GM23338 (cell line): ENCODE measurements around the gene FTCD. TPM values are rescaled to one million over a fixed set of nuclear protein-coding genes. Genes with fewer than 3 reads are reported as not detected.

Experiments used
- ATAC-seq: fragments of 200-7000 bp; cut with Tn5 transposase; 3 replicates; pipeline ENCODE4 v1.9.1; 2020
- DNase-seq: peaks from one replicate; pipeline ENCODE4 v3.0.0-alpha.2; 2015; ENCODE audit warnings: low spot score
- H2AFZ ChIP-seq: fragments of 200-600 bp; sonication (generic); 2 replicates; pipeline ENCODE4 v1.8.0; 2016; ENCODE audit warnings: antibody characterized with exemption, mild to moderate bottlenecking, moderate library complexity
- H3F3A ChIP-seq: fragments of 200-600 bp; sonication (generic); replicated peaks from 2 replicates; pipeline ENCODE4 v1.8.0; 2017; ENCODE audit warnings: antibody characterized with exemption, mixed run types, low read depth
- H3K27ac ChIP-seq: fragments of 200-600 bp; sonication (generic); 2 replicates; pipeline ENCODE4 v1.6.1; 2016; ENCODE audit warnings: low read depth
- H3K27me3 ChIP-seq: fragments of 200-600 bp; sonication (generic); 2 replicates; pipeline ENCODE4 v1.8.0; 2016; ENCODE audit warnings: mild to moderate bottlenecking, mixed run types, moderate library complexity; ENCODE audit not compliant: insufficient read depth
- H3K36me3 ChIP-seq: fragments of 200-600 bp; sonication (generic); 2 replicates; pipeline ENCODE4 v1.8.0; 2016; ENCODE audit warnings: mild to moderate bottlenecking; ENCODE audit not compliant: insufficient read depth
- H3K4me1 ChIP-seq: fragments of 200-600 bp; sonication (generic); 2 replicates; pipeline ENCODE4 v1.8.0; 2016; ENCODE audit warnings: mild to moderate bottlenecking, moderate library complexity; ENCODE audit not compliant: insufficient read depth
- H3K4me2 ChIP-seq: fragments of 200-600 bp; sonication (generic); 2 replicates; pipeline ENCODE4 v1.7.1; 2017; ENCODE audit warnings: mixed run types
- H3K4me3 ChIP-seq: fragments of 200-600 bp; sonication (generic); 2 replicates; pipeline ENCODE4 v1.6.1; 2016; ENCODE audit warnings: mixed run types
- H3K79me2 ChIP-seq: fragments of 200-600 bp; sonication (generic); replicated peaks from 2 replicates; pipeline ENCODE4 v1.8.0; 2017; ENCODE audit warnings: mild to moderate bottlenecking; ENCODE audit not compliant: insufficient read depth
- H3K9me2 ChIP-seq: fragments of 200-600 bp; sonication (generic); 2 replicates; pipeline ENCODE4 v1.8.0; 2017; ENCODE audit not compliant: insufficient read depth
- H4K20me1 ChIP-seq: fragments of 200-600 bp; sonication (generic); replicated peaks from 2 replicates; pipeline ENCODE4 v1.8.0; 2017; ENCODE audit warnings: mild to moderate bottlenecking; ENCODE audit not compliant: insufficient read depth
- H3K27ac Mint-ChIP-seq: 2 replicates; pipeline ENCODE4 v1.8.0; 2020; ENCODE audit warnings: inconsistent platforms, mild to moderate bottlenecking, moderate library complexity, mixed read lengths
- H3K27me3 Mint-ChIP-seq: 3 replicates; pipeline ENCODE4 v1.8.0; 2022; ENCODE audit warnings: low read depth, mild to moderate bottlenecking, moderate library complexity, mixed read lengths, inconsistent platforms; ENCODE audit not compliant: insufficient read depth, poor library complexity
- H3K36me3 Mint-ChIP-seq: 3 replicates; pipeline ENCODE4 v1.8.0; 2021; ENCODE audit warnings: low read depth, mild to moderate bottlenecking, inconsistent platforms, moderate library complexity, mixed read lengths
- H3K4me1 Mint-ChIP-seq: 3 replicates; pipeline ENCODE4 v1.8.0; 2020; ENCODE audit warnings: mild to moderate bottlenecking, inconsistent platforms, mixed read lengths
- H3K4me3 Mint-ChIP-seq: 3 replicates; pipeline ENCODE4 v1.8.0; 2021; ENCODE audit warnings: moderate library complexity, mild to moderate bottlenecking, inconsistent platforms, mixed read lengths
- H3K9me3 Mint-ChIP-seq: 3 replicates; pipeline ENCODE4 v1.8.0; 2020; ENCODE audit warnings: moderate library complexity, mild to moderate bottlenecking, inconsistent platforms, mixed read lengths
- CREB1 ChIP-seq: fragments of 250-450 bp; sonication (Bioruptor Pico); IDR thresholded peaks from 2 replicates; pipeline ENCODE4 v1.5.0; 2020; ENCODE audit warnings: low read depth, mild to moderate bottlenecking, moderate library complexity
- EZH2 ChIP-seq: fragments of 200-600 bp; sonication (generic); IDR thresholded peaks from one replicate; pipeline ENCODE4 v1.8.0; 2017; ENCODE audit warnings: antibody characterized with exemption, mild to moderate bottlenecking, low read depth; ENCODE audit not compliant: unreplicated experiment
- EZH2phosphoT487 ChIP-seq: fragments of 200-600 bp; sonication (generic); IDR thresholded peaks from one replicate; pipeline ENCODE4 v1.8.1; 2018; ENCODE audit warnings: antibody characterized with exemption; ENCODE audit not compliant: unreplicated experiment
- JUNB ChIP-seq: IDR thresholded peaks from one replicate; pipeline ENCODE4 v1.6.1; 2016; ENCODE audit warnings: antibody characterized with exemption; ENCODE audit not compliant: unreplicated experiment
- NANOG ChIP-seq: IDR thresholded peaks from 2 replicates; pipeline ENCODE4 v1.6.1; 2016; ENCODE audit warnings: antibody characterized with exemption, borderline replicate concordance
- POLR2AphosphoS5 ChIP-seq: IDR thresholded peaks from 2 replicates; pipeline ENCODE4 v1.6.1; 2016; ENCODE audit warnings: antibody characterized with exemption, low read depth
- STAT1 ChIP-seq: IDR thresholded peaks from one replicate; pipeline ENCODE4 v1.6.1; 2016; ENCODE audit warnings: antibody characterized with exemption; ENCODE audit not compliant: unreplicated experiment
- ZNF114 ChIP-seq: fragments of 250-450 bp; sonication (Bioruptor Pico); IDR thresholded peaks from 2 replicates; pipeline ENCODE4 v1.5.0; 2020; ENCODE audit warnings: mild to moderate bottlenecking, moderate library complexity
- ZNF331 ChIP-seq: fragments of 250-450 bp; sonication (Bioruptor Pico); IDR thresholded peaks from 2 replicates; pipeline ENCODE4 v1.5.0; 2020; ENCODE audit warnings: low read depth, mild to moderate bottlenecking, moderate library complexity
- polyA plus RNA-seq: library from polyadenylated mRNA; unstranded; fragments of >200 nt; fragmentation: Nextera tagmentation; extraction: Ambion mirVana; gene quantifications from 2 replicates; pipeline ENCODE4 v1.2.1, GENCODE V29; 2016
- total RNA-seq: library from RNA; depleted of rRNA; stranded (reverse); fragments of >200 nt; shearing (Covaris generic); gene quantifications from 2 replicates; pipeline ENCODE4 v1.2.3, GENCODE V29; 2014
- TF ChIP-seq, protein P1 (sequence below): IDR thresholded peaks from one replicate; pipeline ENCODE4 v1.6.1; 2018; ENCODE audit warnings: antibody characterized with exemption; ENCODE audit not compliant: unreplicated experiment
- TF ChIP-seq, protein P2 (sequence below), 2 experiments: fragments of 200-600 bp in 1 of 2; sonication (generic) in 1 of 2; conservative IDR thresholded peaks; 2 replicates each; pipeline versions ENCODE4 v1.5.1 to v1.6.1; 2016 to 2017; ENCODE audit warnings: antibody characterized with exemption in 2 of 2, low read depth in 2 of 2, mild to moderate bottlenecking in 2 of 2, moderate library complexity in 1 of 2
- TF ChIP-seq, protein P3 (sequence below): fragments of 250-450 bp; sonication (Bioruptor Pico); IDR thresholded peaks from 2 replicates; pipeline ENCODE4 v1.5.0; 2020; ENCODE audit warnings: mild to moderate bottlenecking, moderate library complexity
- TF ChIP-seq, protein P4 (sequence below): IDR thresholded peaks from 2 replicates; pipeline ENCODE4 v1.6.1; 2016; ENCODE audit warnings: antibody characterized with exemption

Gene FTCD
- total and polyA plus RNA-seq, 2 experiments from 2014 or later: 0.90 to 2.3 TPM

DNA sequence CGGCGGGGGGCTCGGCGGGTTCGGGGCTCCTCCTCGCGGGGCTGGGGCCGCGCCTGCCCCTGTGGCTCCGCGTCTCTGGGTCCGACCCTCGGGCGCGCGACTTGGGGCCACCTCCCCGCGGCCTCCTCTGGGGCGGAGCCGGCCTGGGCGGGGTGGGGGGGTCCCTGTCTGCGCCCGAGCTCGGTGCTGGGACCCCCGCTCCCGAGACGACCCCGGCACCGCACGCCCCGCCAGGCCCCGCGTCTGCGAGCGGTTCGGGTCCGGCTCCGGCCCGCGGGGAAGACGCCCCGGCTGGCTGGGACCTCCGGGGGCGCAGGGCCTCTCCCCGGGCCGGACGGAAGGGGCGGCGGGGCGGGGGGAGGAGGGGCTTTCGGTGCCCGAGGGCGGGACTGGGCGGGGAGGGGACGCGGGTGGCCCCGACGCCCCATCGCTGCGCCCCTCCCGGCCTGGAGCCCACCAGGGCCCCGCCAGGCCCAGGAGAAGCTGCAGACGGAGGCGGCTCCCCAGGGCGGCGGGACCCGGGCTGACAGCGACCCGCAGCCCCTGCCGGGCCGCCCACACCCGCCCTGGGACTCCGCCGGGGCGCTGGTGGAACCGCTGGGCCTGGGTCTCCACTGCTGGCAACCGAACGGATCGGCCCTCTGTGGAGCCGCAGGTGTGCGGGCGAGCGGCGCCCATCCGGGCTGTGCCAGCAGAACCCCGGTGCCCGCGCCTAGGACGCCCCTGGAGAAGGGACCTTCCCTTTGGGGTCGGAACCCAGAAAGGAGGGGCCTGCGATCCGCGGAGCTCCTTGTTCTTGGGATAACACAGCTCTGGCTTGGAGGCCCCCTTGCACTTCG, 56.9 kb downstream of the FTCD start:
- DNase-seq: peak; percentile 62
- ATAC-seq: peak; percentile 51
- peaks cover 10% of the 10 kb centered on the region; the same call in 1 of the 2 replicates for H4K20me1 ChIP-seq
- Mint-ChIP-seq H3K9me3 (peaks cover 22% of the 10 kb centered on the region), H3K4me3 (peak overlapping the region; percentile 74), H3K27me3 (peaks cover 22% of the 10 kb centered on the region), H3K27ac (no peak overlapping the region), H3K4me1 (peaks cover 3% of the 10 kb centered on the region; the same call in 1 of the 3 replicates), H3K36me3 (peaks cover 17% of the 10 kb centered on the region)
- H3F3A ChIP-seq: no peaks in the 10 kb centered on the region
- TF ChIP-seq STAT1: no peak
- no peak for TF ChIP-seq NANOG
- no peak for TF ChIP-seq CREB1
- TF ChIP-seq, protein P1, sequence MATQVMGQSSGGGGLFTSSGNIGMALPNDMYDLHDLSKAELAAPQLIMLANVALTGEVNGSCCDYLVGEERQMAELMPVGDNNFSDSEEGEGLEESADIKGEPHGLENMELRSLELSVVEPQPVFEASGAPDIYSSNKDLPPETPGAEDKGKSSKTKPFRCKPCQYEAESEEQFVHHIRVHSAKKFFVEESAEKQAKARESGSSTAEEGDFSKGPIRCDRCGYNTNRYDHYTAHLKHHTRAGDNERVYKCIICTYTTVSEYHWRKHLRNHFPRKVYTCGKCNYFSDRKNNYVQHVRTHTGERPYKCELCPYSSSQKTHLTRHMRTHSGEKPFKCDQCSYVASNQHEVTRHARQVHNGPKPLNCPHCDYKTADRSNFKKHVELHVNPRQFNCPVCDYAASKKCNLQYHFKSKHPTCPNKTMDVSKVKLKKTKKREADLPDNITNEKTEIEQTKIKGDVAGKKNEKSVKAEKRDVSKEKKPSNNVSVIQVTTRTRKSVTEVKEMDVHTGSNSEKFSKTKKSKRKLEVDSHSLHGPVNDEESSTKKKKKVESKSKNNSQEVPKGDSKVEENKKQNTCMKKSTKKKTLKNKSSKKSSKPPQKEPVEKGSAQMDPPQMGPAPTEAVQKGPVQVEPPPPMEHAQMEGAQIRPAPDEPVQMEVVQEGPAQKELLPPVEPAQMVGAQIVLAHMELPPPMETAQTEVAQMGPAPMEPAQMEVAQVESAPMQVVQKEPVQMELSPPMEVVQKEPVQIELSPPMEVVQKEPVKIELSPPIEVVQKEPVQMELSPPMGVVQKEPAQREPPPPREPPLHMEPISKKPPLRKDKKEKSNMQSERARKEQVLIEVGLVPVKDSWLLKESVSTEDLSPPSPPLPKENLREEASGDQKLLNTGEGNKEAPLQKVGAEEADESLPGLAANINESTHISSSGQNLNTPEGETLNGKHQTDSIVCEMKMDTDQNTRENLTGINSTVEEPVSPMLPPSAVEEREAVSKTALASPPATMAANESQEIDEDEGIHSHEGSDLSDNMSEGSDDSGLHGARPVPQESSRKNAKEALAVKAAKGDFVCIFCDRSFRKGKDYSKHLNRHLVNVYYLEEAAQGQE: no peak
- TF ChIP-seq ZNF331 (CRISPR knock-in tag): no peak
- TF ChIP-seq, protein P2, sequence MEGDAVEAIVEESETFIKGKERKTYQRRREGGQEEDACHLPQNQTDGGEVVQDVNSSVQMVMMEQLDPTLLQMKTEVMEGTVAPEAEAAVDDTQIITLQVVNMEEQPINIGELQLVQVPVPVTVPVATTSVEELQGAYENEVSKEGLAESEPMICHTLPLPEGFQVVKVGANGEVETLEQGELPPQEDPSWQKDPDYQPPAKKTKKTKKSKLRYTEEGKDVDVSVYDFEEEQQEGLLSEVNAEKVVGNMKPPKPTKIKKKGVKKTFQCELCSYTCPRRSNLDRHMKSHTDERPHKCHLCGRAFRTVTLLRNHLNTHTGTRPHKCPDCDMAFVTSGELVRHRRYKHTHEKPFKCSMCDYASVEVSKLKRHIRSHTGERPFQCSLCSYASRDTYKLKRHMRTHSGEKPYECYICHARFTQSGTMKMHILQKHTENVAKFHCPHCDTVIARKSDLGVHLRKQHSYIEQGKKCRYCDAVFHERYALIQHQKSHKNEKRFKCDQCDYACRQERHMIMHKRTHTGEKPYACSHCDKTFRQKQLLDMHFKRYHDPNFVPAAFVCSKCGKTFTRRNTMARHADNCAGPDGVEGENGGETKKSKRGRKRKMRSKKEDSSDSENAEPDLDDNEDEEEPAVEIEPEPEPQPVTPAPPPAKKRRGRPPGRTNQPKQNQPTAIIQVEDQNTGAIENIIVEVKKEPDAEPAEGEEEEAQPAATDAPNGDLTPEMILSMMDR (conservative IDR thresholded peaks at IDR 0.05; ENCODE audit: low read depth in 2 of 2): no peak
- TF ChIP-seq, protein P3, sequence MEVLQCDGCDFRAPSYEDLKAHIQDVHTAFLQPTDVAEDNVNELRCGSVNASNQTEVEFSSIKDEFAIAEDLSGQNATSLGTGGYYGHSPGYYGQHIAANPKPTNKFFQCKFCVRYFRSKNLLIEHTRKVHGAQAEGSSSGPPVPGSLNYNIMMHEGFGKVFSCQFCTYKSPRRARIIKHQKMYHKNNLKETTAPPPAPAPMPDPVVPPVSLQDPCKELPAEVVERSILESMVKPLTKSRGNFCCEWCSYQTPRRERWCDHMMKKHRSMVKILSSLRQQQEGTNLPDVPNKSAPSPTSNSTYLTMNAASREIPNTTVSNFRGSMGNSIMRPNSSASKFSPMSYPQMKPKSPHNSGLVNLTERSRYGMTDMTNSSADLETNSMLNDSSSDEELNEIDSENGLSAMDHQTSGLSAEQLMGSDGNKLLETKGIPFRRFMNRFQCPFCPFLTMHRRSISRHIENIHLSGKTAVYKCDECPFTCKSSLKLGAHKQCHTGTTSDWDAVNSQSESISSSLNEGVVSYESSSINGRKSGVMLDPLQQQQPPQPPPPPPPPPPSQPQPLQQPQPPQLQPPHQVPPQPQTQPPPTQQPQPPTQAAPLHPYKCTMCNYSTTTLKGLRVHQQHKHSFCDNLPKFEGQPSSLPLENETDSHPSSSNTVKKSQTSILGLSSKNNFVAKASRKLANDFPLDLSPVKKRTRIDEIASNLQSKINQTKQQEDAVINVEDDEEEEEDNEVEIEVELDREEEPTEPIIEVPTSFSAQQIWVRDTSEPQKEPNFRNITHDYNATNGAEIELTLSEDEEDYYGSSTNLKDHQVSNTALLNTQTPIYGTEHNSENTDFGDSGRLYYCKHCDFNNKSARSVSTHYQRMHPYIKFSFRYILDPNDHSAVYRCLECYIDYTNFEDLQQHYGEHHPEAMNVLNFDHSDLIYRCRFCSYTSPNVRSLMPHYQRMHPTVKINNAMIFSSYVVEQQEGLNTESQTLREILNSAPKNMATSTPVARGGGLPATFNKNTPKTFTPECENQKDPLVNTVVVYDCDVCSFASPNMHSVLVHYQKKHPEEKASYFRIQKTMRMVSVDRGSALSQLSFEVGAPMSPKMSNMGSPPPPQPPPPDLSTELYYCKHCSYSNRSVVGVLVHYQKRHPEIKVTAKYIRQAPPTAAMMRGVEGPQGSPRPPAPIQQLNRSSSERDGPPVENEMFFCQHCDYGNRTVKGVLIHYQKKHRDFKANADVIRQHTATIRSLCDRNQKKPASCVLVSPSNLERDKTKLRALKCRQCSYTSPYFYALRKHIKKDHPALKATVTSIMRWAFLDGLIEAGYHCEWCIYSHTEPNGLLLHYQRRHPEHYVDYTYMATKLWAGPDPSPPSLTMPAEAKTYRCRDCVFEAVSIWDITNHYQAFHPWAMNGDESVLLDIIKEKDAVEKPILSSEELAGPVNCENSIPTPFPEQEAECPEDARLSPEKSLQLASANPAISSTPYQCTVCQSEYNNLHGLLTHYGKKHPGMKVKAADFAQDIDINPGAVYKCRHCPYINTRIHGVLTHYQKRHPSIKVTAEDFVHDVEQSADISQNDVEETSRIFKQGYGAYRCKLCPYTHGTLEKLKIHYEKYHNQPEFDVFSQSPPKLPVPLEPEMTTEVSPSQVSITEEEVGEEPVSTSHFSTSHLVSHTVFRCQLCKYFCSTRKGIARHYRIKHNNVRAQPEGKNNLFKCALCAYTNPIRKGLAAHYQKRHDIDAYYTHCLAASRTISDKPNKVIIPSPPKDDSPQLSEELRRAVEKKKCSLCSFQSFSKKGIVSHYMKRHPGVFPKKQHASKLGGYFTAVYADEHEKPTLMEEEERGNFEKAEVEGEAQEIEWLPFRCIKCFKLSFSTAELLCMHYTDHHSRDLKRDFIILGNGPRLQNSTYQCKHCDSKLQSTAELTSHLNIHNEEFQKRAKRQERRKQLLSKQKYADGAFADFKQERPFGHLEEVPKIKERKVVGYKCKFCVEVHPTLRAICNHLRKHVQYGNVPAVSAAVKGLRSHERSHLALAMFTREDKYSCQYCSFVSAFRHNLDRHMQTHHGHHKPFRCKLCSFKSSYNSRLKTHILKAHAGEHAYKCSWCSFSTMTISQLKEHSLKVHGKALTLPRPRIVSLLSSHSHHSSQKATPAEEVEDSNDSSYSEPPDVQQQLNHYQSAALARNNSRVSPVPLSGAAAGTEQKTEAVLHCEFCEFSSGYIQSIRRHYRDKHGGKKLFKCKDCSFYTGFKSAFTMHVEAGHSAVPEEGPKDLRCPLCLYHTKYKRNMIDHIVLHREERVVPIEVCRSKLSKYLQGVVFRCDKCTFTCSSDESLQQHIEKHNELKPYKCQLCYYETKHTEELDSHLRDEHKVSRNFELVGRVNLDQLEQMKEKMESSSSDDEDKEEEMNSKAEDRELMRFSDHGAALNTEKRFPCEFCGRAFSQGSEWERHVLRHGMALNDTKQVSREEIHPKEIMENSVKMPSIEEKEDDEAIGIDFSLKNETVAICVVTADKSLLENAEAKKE (CRISPR knock-in tag): no peak
- no peak for TF ChIP-seq JUNB
- TF ChIP-seq, protein P4, sequence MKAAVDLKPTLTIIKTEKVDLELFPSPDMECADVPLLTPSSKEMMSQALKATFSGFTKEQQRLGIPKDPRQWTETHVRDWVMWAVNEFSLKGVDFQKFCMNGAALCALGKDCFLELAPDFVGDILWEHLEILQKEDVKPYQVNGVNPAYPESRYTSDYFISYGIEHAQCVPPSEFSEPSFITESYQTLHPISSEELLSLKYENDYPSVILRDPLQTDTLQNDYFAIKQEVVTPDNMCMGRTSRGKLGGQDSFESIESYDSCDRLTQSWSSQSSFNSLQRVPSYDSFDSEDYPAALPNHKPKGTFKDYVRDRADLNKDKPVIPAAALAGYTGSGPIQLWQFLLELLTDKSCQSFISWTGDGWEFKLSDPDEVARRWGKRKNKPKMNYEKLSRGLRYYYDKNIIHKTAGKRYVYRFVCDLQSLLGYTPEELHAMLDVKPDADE: no peak
- TF ChIP-seq EZH2phosphoT487: no peak
- TF ChIP-seq ZNF114: no peak
- no peak for TF ChIP-seq EZH2
- no peak for TF ChIP-seq POLR2AphosphoS5
- no peak overlapping the region for H3K27ac ChIP-seq
- peak overlapping the region; percentile 66 for H3K4me3 ChIP-seq
- no peaks in the 10 kb centered on the region for H3K9me2 ChIP-seq
- peaks cover 14% of the 10 kb centered on the region; the same call in 1 of the 2 replicates for H3K27me3 ChIP-seq
- H3K4me1 ChIP-seq: 0 out of 2 replicates have a peak, but pooled peaks cover 3% of the 10 kb centered on the region
- H2AFZ ChIP-seq: no peak overlapping the region
- peaks cover 41% of the 10 kb centered on the region for H3K79me2 ChIP-seq
- H3K36me3 ChIP-seq: no peaks in the 10 kb centered on the region
- peak overlapping the region; percentile 82 for H3K4me2 ChIP-seq
